ENCODE data around the gene CCNK. TPM values are rescaled to one million over a fixed set of nuclear protein-coding genes. Genes with fewer than 3 reads are reported as not detected.

The CCNK gene
- total RNA-seq, 2 donors from 2014 or later: 22.6 to 42.2 TPM

- H3K9me3 ChIP-seq: no peaks in the 10 kb centered on the region
- no peak for ATAC-seq (ENCODE audit: insufficient number of reproducible peaks, low FRiP score, low read depth)
- no peak overlapping the region for H3K4me3 ChIP-seq
- TF ChIP-seq CTCF (IDR thresholded peaks at IDR 0.05): no peak
- H3K27ac ChIP-seq: no peak overlapping the region
- H3K27me3 ChIP-seq (replicated peaks; ENCODE audit: insufficient read depth): no peaks in the 10 kb centered on the region
- no peaks in the 10 kb centered on the region for H3K36me3 ChIP-seq
- H3K4me1 ChIP-seq (ENCODE audit: control insufficient read depth in 1 of 2, low read depth in 2 of 2): peaks cover 7 to 12% of the 10 kb centered on the region in 2 donors
- DNase-seq (ENCODE audit: low spot score): no peak
These were observed 4.3 kb upstream of the CCNK start for GRCh38 chr14:99476864-99477263.

- Histone ChIP-seq H3K27ac (no peak overlapping the region), H3K9me3 (no peaks in the 10 kb centered on the region), H3K4me1 (ENCODE audit: control insufficient read depth in 1 of 2, low read depth in 2 of 2) (peaks cover 16 to 24% of the 10 kb centered on the region in 2 donors), H3K4me3 (no peak overlapping the region), H3K27me3 (replicated peaks; ENCODE audit: insufficient read depth) (no peaks in the 10 kb centered on the region), H3K36me3 (no peaks in the 10 kb centered on the region)
- ATAC-seq (ENCODE audit: insufficient number of reproducible peaks, low FRiP score, low read depth) (no peak), DNase-seq (ENCODE audit: low spot score) (no peak)
- TF ChIP-seq CTCF (IDR thresholded peaks at IDR 0.05): no peak
These were observed 3.1 kb upstream of the CCNK start for GRCh38 chr14:99478128-99478527.

DNA sequence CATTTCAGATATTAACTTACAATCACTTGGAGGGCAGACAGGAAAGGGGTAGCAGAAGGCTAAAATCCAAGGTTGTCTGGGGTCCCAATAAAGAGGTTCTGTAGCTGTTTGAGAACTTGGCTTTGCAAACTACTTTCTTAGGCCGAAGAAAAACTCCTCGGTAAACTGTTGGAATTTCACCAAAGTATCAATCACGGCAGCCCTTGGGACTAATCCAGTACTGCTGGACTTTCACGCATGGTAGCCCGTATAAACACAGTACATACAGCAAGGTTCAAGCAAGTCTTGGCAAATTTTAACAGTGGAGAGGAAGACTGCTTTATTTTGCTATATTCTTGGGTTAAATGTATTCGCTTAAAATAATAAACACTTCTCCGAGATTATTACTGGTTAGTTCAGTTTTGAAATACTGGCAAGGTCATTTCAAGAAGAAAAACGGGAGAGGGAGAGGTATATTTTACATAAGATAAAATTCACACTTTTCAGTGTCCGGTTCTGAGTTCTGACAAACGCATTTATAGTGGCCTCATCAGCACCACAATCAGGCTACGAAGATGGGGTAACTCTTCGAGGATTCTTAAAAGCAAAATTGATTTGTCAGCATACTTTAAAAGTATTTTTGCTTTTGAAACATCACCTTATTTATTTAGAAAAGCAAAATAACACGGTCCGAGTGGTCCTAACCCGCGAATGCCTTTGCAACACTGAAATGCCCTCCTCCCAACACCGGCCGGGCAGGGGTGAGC lies 1.9 kb upstream of the CCNK start:
- H3K36me3 ChIP-seq: no peaks in the 10 kb centered on the region
- H3K4me3 ChIP-seq: peak overlapping the region; percentile 87
- DNase-seq (ENCODE audit: low spot score) (no peak), ATAC-seq (ENCODE audit: insufficient number of reproducible peaks, low FRiP score, low read depth) (no peak)
- H3K27me3 ChIP-seq (replicated peaks; ENCODE audit: insufficient read depth): no peaks in the 10 kb centered on the region
- peaks cover 18 to 27% of the 10 kb centered on the region in 2 donors for H3K4me1 ChIP-seq (ENCODE audit: control insufficient read depth in 1 of 2, low read depth in 2 of 2)
- no peaks in the 10 kb centered on the region for H3K9me3 ChIP-seq
- peak overlapping the region; percentile 80 to 86 for H3K27ac ChIP-seq
- no peak for TF ChIP-seq CTCF (IDR thresholded peaks at IDR 0.05)

GRCh38 chr14:99479906-99480869 lies 1.0 kb upstream of the CCNK start, which contains the start of gene SETD3:
SETD3 (minus strand) TSS chr14:99480859; CDS start chr14:99465805, 15,054 bp downstream.
- H3K4me3 ChIP-seq: peak within 1 kb of the TSS; percentile 87
- peaks cover 18 to 27% of the 10 kb centered on the region in 2 donors for H3K4me1 ChIP-seq (ENCODE audit: control insufficient read depth in 1 of 2, low read depth in 2 of 2)
- DNase-seq (ENCODE audit: low spot score): peak; percentile 26
- peak within 1 kb of the TSS; percentile 86 to 95 for H3K27ac ChIP-seq
- peak; percentile 0 for ATAC-seq (ENCODE audit: insufficient number of reproducible peaks, low FRiP score, low read depth)
- H3K27me3 ChIP-seq (replicated peaks; ENCODE audit: insufficient read depth): no peaks in the 10 kb centered on the region
- no peaks in the 10 kb centered on the region for H3K9me3 ChIP-seq
- H3K36me3 ChIP-seq: no peaks in the 10 kb centered on the region
- no peak for TF ChIP-seq CTCF (IDR thresholded peaks at IDR 0.05)

- DNase-seq (ENCODE audit: low spot score): no peak
- ATAC-seq (ENCODE audit: insufficient number of reproducible peaks, low FRiP score, low read depth): no peak
- Histone ChIP-seq H3K4me1 (ENCODE audit: control insufficient read depth in 1 of 2, low read depth in 2 of 2) (peaks cover 18 to 27% of the 10 kb centered on the region in 2 donors), H3K4me3 (peak overlapping the region; percentile 87), H3K27me3 (replicated peaks; ENCODE audit: insufficient read depth) (no peaks in the 10 kb centered on the region), H3K27ac (peak overlapping the region; percentile 84 to 95), H3K36me3 (no peaks in the 10 kb centered on the region), H3K9me3 (no peaks in the 10 kb centered on the region)
- TF ChIP-seq CTCF (IDR thresholded peaks at IDR 0.05): no peak
These were observed 513 bp downstream of the CCNK start for GRCh38 chr14:99481745-99482099.
